ENCODE measurements around the gene CDK17. TPM values are rescaled to one million over a fixed set of nuclear protein-coding genes. Genes with fewer than 3 reads are reported as not detected.

The CDK17 gene
- total and polyA plus RNA-seq, 2 experiments from 2014 or later, result 21.7 to 34.7 TPM

- no peaks in the 10 kb centered on the region for H3K9me3 ChIP-seq (ENCODE audit: low read depth)
- no peak for TF ChIP-seq CTCF (IDR thresholded peaks at IDR 0.05; ENCODE audit: low read depth, low read length)
- DNase-seq (ENCODE audit: low read depth in 1 of 2, low spot score in 1 of 2), result no peak
- H3K4me1 ChIP-seq (ENCODE audit: low read depth), result peaks cover 12% of the 10 kb centered on the region
- H3K27me3 ChIP-seq, result no peaks in the 10 kb centered on the region
- no peaks in the 10 kb centered on the region for H3K36me3 ChIP-seq
- no peak overlapping the region for H3K27ac ChIP-seq
- H3K4me3 ChIP-seq, result no peak overlapping the region
Observed at GRCh38 chr12:96356831-96357230, 43.4 kb downstream of the CDK17 start.

- Histone ChIP-seq H3K4me3 (no peak overlapping the region), H3K4me1 (ENCODE audit: low read depth) (peaks cover 12% of the 10 kb centered on the region), H3K27ac (no peak overlapping the region), H3K9me3 (ENCODE audit: low read depth) (no peaks in the 10 kb centered on the region), H3K36me3 (no peaks in the 10 kb centered on the region), H3K27me3 (no peaks in the 10 kb centered on the region)
- no peak for DNase-seq (ENCODE audit: low read depth in 1 of 2, low spot score in 1 of 2)
- TF ChIP-seq CTCF (IDR thresholded peaks at IDR 0.05; ENCODE audit: low read depth, low read length), result no peak
Observed at GRCh38 chr12:96354844-96355534, 45.2 kb downstream of the CDK17 start.

GRCh38 chr12:96354326-96354725 is 45.9 kb downstream of the CDK17 start:
- H3K27ac ChIP-seq, result no peak overlapping the region
- DNase-seq (ENCODE audit: low read depth in 1 of 2, low spot score in 1 of 2), result no peak
- no peak for TF ChIP-seq CTCF (IDR thresholded peaks at IDR 0.05; ENCODE audit: low read depth, low read length)
- no peak overlapping the region for H3K4me3 ChIP-seq
- no peaks in the 10 kb centered on the region for H3K27me3 ChIP-seq
- H3K4me1 ChIP-seq (ENCODE audit: low read depth), result peaks cover 12% of the 10 kb centered on the region
- H3K36me3 ChIP-seq, result no peaks in the 10 kb centered on the region
- H3K9me3 ChIP-seq (ENCODE audit: low read depth), result no peaks in the 10 kb centered on the region

GRCh38 chr12:96352161-96352835 is 47.9 kb downstream of the CDK17 start:
- Histone ChIP-seq H3K27me3 (no peaks in the 10 kb centered on the region), H3K4me3 (no peak overlapping the region), H3K9me3 (ENCODE audit: low read depth) (no peaks in the 10 kb centered on the region), H3K4me1 (ENCODE audit: low read depth) (peaks cover 6% of the 10 kb centered on the region), H3K36me3 (no peaks in the 10 kb centered on the region), H3K27ac (no peak overlapping the region)
- DNase-seq (ENCODE audit: low read depth in 1 of 2, low spot score in 1 of 2), result no peak
- no peak for TF ChIP-seq CTCF (IDR thresholded peaks at IDR 0.05; ENCODE audit: low read depth, low read length)

GRCh38 chr12:96350982-96351381 is 49.3 kb downstream of the CDK17 start:
- no peak overlapping the region for H3K4me3 ChIP-seq

More at GRCh38 chr12:96350982-96351381, 49.3 kb downstream of the CDK17 start:
- Histone ChIP-seq H3K4me1 (ENCODE audit: low read depth) (peaks cover 6% of the 10 kb centered on the region), H3K36me3 (no peaks in the 10 kb centered on the region), H3K27me3 (no peaks in the 10 kb centered on the region), H3K9me3 (ENCODE audit: low read depth) (no peaks in the 10 kb centered on the region), H3K27ac (no peak overlapping the region)
- DNase-seq (ENCODE audit: low read depth in 1 of 2, low spot score in 1 of 2), result no peak
- no peak for TF ChIP-seq CTCF (IDR thresholded peaks at IDR 0.05; ENCODE audit: low read depth, low read length)
